Sciatic nerve (tissue), 2 donors: Measurements from ENCODE around the gene CDIP1. TPM values are rescaled to one million over a fixed set of nuclear protein-coding genes. Genes with fewer than 3 reads are reported as not detected.

Source experiments
- ATAC-seq: fragments of 200-7000 bp; cut with Tn5 transposase; one replicate; pipeline ENCODE4 v1.9.1; 2020; ENCODE audit warnings: mild to moderate bottlenecking, moderate library complexity
- DNase-seq: peaks from one replicate; pipeline ENCODE4 v3.0.0-alpha.2; 2020; ENCODE audit warnings: low spot score
- intact Hi-C: fragments of 100-400 bp; cut with DNase I; formaldehyde crosslinking; loops from one replicate; pipeline ENCODE4 v1.14.2; 2022
- total RNA-seq: library from RNA; stranded (reverse); fragmentation: NEBNext Ultra II Directional; extraction: Animal tissue kit (Norgen Biotek cat#: 25700); gene quantifications from one replicate; pipeline ENCODE4 v1.2.1, GENCODE V29; 2021
- donor health status: DM: no; HTN: no; CAD: no.
- donor health status: DM: no; HTN: no; CAD: no.

The CDIP1 gene
- total RNA-seq, 1 donor from 2014 or later: 40.6 TPM

GRCh38 chr16:4548124-4548523 is 9.6 kb upstream of the CDIP1 start:
- ATAC-seq: no peak
- no peak for DNase-seq
- intact Hi-C loops: loop anchor here (5.0 kb wide), 1 partner anchor 36 kb away; no protein-coding TSS in a partner anchor

GRCh38 chr16:4544473-4544872 is 5.9 kb upstream of the CDIP1 start:
- intact Hi-C loops: no loop called here
- no peak for DNase-seq
- no peak for ATAC-seq

- no peak for ATAC-seq
- intact Hi-C loops: no loop called here
- no peak for DNase-seq
These were observed 1.2 kb upstream of the CDIP1 start for GRCh38 chr16:4539716-4540284.

GRCh38 chr16:4537376-4538343 is 913 bp downstream of the CDIP1 start:
- intact Hi-C loops: no loop called here
- ATAC-seq: peak; percentile 23
- DNase-seq: peak; percentile 69

GRCh38 chr16:4536391-4537106 is 2.0 kb downstream of the CDIP1 start:
- DNase-seq: no peak
- no peak for ATAC-seq
- intact Hi-C loops: no loop called here

GRCh38 chr16:4535627-4536108 is 2.9 kb downstream of the CDIP1 start:
- ATAC-seq: no peak
- intact Hi-C loops: no loop called here
- no peak for DNase-seq

GRCh38 chr16:4534151-4534790 is 4.3 kb downstream of the CDIP1 start:
- intact Hi-C loops: no loop called here
- no peak for DNase-seq
- no peak for ATAC-seq

GRCh38 chr16:4533490-4533889 is 5.1 kb downstream of the CDIP1 start:
- intact Hi-C loops: no loop called here
- ATAC-seq (no peak), DNase-seq (no peak)

GRCh38 chr16:4532238-4532637 is 6.3 kb downstream of the CDIP1 start:
- ATAC-seq: no peak
- intact Hi-C loops: no loop called here
- DNase-seq: no peak

- DNase-seq: no peak
- intact Hi-C loops: no loop called here
- no peak for ATAC-seq
These were observed 6.8 kb downstream of the CDIP1 start for GRCh38 chr16:4531811-4532210.

GRCh38 chr16:4529085-4530060 is 9.2 kb downstream of the CDIP1 start:
- peak; percentile 16 for ATAC-seq
- no peak for DNase-seq
- intact Hi-C loops: no loop called here

- DNase-seq (no peak), ATAC-seq (peak; percentile 25)
- intact Hi-C loops: no loop called here
These were observed 12.8 kb downstream of the CDIP1 start for GRCh38 chr16:4525634-4526277.

- peak; percentile 66 for ATAC-seq
- DNase-seq: no peak
- intact Hi-C loops: no loop called here
These were observed 13.5 kb downstream of the CDIP1 start for GRCh38 chr16:4525069-4525468.

GRCh38 chr16:4524571-4524970 is 14.0 kb downstream of the CDIP1 start:
- DNase-seq: no peak
- intact Hi-C loops: no loop called here
- ATAC-seq: no peak

GRCh38 chr16:4523686-4524085 is 14.9 kb downstream of the CDIP1 start:
- ATAC-seq (no peak), DNase-seq (no peak)
- intact Hi-C loops: no loop called here

GRCh38 chr16:4522051-4522581 is 16.5 kb downstream of the CDIP1 start:
- intact Hi-C loops: no loop called here
- DNase-seq (no peak), ATAC-seq (peak; percentile 16)

GRCh38 chr16:4520913-4521312 is 17.7 kb downstream of the CDIP1 start:
- intact Hi-C loops: no loop called here

More at GRCh38 chr16:4520913-4521312, 17.7 kb downstream of the CDIP1 start:
- DNase-seq (no peak), ATAC-seq (no peak)
